Measurements from ENCODE around the gene QPCTL. TPM values are rescaled to one million over a fixed set of nuclear protein-coding genes. Genes with fewer than 3 reads are reported as not detected.
A peak's percentile ranks its signal among the peaks of the same experiment; 100 is the strongest.

Gene QPCTL
- total RNA-seq, 1 donor from 2014 or later, result 21.8 TPM

GRCh38 chr19:45643927-45644771, 48.3 kb upstream of the QPCTL start:
- Histone ChIP-seq H3K4me3 (ENCODE audit: insufficient read depth, low read depth, low read length) (no peak overlapping the region), H3K27me3 (ENCODE audit: insufficient read depth, low read length) (no peaks in the 10 kb centered on the region), H3K79me2 (ENCODE audit: insufficient read depth, low read length) (no peaks in the 10 kb centered on the region), H3K27ac (ENCODE audit: low read depth, low read length) (no peak overlapping the region), H3K36me3 (ENCODE audit: insufficient read depth, low read length) (no peaks in the 10 kb centered on the region), H3K4me2 (ENCODE audit: low read length) (no peak overlapping the region), H3K4me1 (ENCODE audit: insufficient read depth, low read length) (peaks cover 31% of the 10 kb centered on the region), H2AFZ (ENCODE audit: low read depth, low read length) (no peak overlapping the region), H3K9ac (ENCODE audit: low read length) (no peak overlapping the region), H4K20me1 (ENCODE audit: insufficient read depth, low read length) (no peaks in the 10 kb centered on the region), H3K9me3 (ENCODE audit: insufficient read depth, low read depth, low read length) (no peaks in the 10 kb centered on the region)
- no peak for TF ChIP-seq EZH2 (IDR thresholded peaks at IDR 0.05; ENCODE audit: insufficient read depth, low read length)
- TF ChIP-seq, protein P1, sequence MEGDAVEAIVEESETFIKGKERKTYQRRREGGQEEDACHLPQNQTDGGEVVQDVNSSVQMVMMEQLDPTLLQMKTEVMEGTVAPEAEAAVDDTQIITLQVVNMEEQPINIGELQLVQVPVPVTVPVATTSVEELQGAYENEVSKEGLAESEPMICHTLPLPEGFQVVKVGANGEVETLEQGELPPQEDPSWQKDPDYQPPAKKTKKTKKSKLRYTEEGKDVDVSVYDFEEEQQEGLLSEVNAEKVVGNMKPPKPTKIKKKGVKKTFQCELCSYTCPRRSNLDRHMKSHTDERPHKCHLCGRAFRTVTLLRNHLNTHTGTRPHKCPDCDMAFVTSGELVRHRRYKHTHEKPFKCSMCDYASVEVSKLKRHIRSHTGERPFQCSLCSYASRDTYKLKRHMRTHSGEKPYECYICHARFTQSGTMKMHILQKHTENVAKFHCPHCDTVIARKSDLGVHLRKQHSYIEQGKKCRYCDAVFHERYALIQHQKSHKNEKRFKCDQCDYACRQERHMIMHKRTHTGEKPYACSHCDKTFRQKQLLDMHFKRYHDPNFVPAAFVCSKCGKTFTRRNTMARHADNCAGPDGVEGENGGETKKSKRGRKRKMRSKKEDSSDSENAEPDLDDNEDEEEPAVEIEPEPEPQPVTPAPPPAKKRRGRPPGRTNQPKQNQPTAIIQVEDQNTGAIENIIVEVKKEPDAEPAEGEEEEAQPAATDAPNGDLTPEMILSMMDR (IDR thresholded peaks at IDR 0.05; ENCODE audit: insufficient read depth, low read depth, low read length), result no peak
- Mint-ChIP-seq H3K9me3 (ENCODE audit: unreplicated experiment) (peaks cover 2% of the 10 kb centered on the region), H3K27me3 (ENCODE audit: low read depth, unreplicated experiment) (no peaks in the 10 kb centered on the region), H3K36me3 (ENCODE audit: low read depth, unreplicated experiment) (peaks cover 4% of the 10 kb centered on the region), H3K4me3 (ENCODE audit: unreplicated experiment) (peak overlapping the region; percentile 86), H3K4me1 (ENCODE audit: low read depth, unreplicated experiment) (peaks cover 12% of the 10 kb centered on the region), H3K27ac (ENCODE audit: unreplicated experiment) (no peak overlapping the region)
- DNase-seq (ENCODE audit: low read depth) (no peak), FAIRE-seq (no peak)

- H3K27ac Mint-ChIP-seq (ENCODE audit: unreplicated experiment), result no peak overlapping the region
- Histone ChIP-seq H3K4me1 (ENCODE audit: insufficient read depth, low read length) (peaks cover 31% of the 10 kb centered on the region), H3K79me2 (ENCODE audit: insufficient read depth, low read length) (no peaks in the 10 kb centered on the region), H2AFZ (ENCODE audit: low read depth, low read length) (peak overlapping the region; percentile 57), H3K9ac (ENCODE audit: low read length) (peak overlapping the region; percentile 15), H3K36me3 (ENCODE audit: insufficient read depth, low read length) (no peaks in the 10 kb centered on the region), H3K9me3 (ENCODE audit: insufficient read depth, low read depth, low read length) (no peaks in the 10 kb centered on the region), H3K27ac (ENCODE audit: low read depth, low read length) (peak overlapping the region; percentile 27), H3K27me3 (ENCODE audit: insufficient read depth, low read length) (no peaks in the 10 kb centered on the region), H3K4me2 (ENCODE audit: low read length) (peak overlapping the region; percentile 89), H4K20me1 (ENCODE audit: insufficient read depth, low read length) (no peaks in the 10 kb centered on the region), H3K4me3 (ENCODE audit: insufficient read depth, low read depth, low read length) (peak overlapping the region; percentile 54)
- TF ChIP-seq EZH2 (IDR thresholded peaks at IDR 0.05; ENCODE audit: insufficient read depth, low read length), result no peak
- TF ChIP-seq, protein P1 (IDR thresholded peaks at IDR 0.05; ENCODE audit: insufficient read depth, low read depth, low read length), result no peak
- H3K9me3 Mint-ChIP-seq (ENCODE audit: unreplicated experiment), result peaks cover 2% of the 10 kb centered on the region
- H3K4me1 Mint-ChIP-seq (ENCODE audit: low read depth, unreplicated experiment), result peaks cover 12% of the 10 kb centered on the region
- peaks cover 4% of the 10 kb centered on the region for H3K36me3 Mint-ChIP-seq (ENCODE audit: low read depth, unreplicated experiment)
- FAIRE-seq, result no peak
- DNase-seq (ENCODE audit: low read depth), result no peak
- peak overlapping the region; percentile 69 for H3K4me3 Mint-ChIP-seq (ENCODE audit: unreplicated experiment)
- no peaks in the 10 kb centered on the region for H3K27me3 Mint-ChIP-seq (ENCODE audit: low read depth, unreplicated experiment)
Observed at GRCh38 chr19:45645068-45645630, 47.3 kb upstream of the QPCTL start.
